Tongue (tissue), 2 donors: ENCODE results near the gene PCNT. TPM values are rescaled to one million over a fixed set of nuclear protein-coding genes. Genes with fewer than 3 reads are reported as not detected.

Experiments used
- DNase-seq: peaks from one replicate; pipeline ENCODE4 v3.0.0-alpha.2; 2015
- total RNA-seq: library from RNA; depleted of rRNA; stranded (reverse); fragments of >200 nt; gene quantifications from one replicate; pipeline ENCODE4 v1.2.3, GENCODE V29; 2014

The PCNT gene
- total RNA-seq, 1 donor from 2014 or later, result 149 TPM

GRCh38 chr21:46489162-46489663 lies 165.3 kb downstream of the PCNT start:
- DNase-seq, result no peak

- no peak for DNase-seq
Measured at GRCh38 chr21:46489800-46490199, 165.8 kb downstream of the PCNT start.

GRCh38 chr21:46491553-46491952 lies 167.6 kb downstream of the PCNT start:
- no peak for DNase-seq

GRCh38 chr21:46492851-46493250 lies 168.9 kb downstream of the PCNT start:
- no peak for DNase-seq

GRCh38 chr21:46493828-46494227 lies 169.9 kb downstream of the PCNT start:
- DNase-seq, result no peak

Other genes with a start within 250 kb of the PCNT start
- 888 TPM for gene COL6A2, start 226.0 kb upstream of the PCNT start, total RNA-seq
- gene FTCD, start 168.6 kb upstream of the PCNT start, total RNA-seq, result 0.92 TPM
- gene SPATC1L, start 139.7 kb upstream of the PCNT start, total RNA-seq, result 5.9 TPM
- gene LSS, start 95.4 kb upstream of the PCNT start, total RNA-seq, result 36.5 TPM
- gene MCM3AP, start 38.5 kb upstream of the PCNT start, total RNA-seq, result 89.7 TPM
- 10.9 TPM for gene YBEY, start 37.8 kb upstream of the PCNT start, total RNA-seq
- 5.4 TPM for gene C21orf58, start 286 bp upstream of the PCNT start, total RNA-seq
- gene DIP2A, start 134.7 kb downstream of the PCNT start, total RNA-seq, result 36.1 TPM